Keratinocyte (primary cell): Measurements from ENCODE around the gene HMGN4.

Experiments
- EZH2 ChIP-seq: IDR thresholded peaks from one replicate; pipeline ENCODE4 v1.6.1; 2012; ENCODE audit warnings: inconsistent platforms, mild to moderate bottlenecking, low read length, moderate library complexity
- TF ChIP-seq, protein P1 (sequence below), 3 experiments: IDR thresholded peaks in 1 of 3; conservative IDR thresholded peaks in 1 of 3; optimal IDR thresholded peaks in 1 of 3; 2 replicates in 2 of 3; 3 replicates in 1 of 3; pipeline versions ENCODE3 to v1.5.1; 2011; ENCODE audit warnings: low read length in 3 of 3, mild to moderate bottlenecking in 3 of 3, moderate library complexity in 2 of 3, control low read depth in 1 of 3, inconsistent platforms in 1 of 3; ENCODE audit not compliant: insufficient read depth in 2 of 3; ENCODE audit errors: extremely low read depth in 1 of 3

DNA sequence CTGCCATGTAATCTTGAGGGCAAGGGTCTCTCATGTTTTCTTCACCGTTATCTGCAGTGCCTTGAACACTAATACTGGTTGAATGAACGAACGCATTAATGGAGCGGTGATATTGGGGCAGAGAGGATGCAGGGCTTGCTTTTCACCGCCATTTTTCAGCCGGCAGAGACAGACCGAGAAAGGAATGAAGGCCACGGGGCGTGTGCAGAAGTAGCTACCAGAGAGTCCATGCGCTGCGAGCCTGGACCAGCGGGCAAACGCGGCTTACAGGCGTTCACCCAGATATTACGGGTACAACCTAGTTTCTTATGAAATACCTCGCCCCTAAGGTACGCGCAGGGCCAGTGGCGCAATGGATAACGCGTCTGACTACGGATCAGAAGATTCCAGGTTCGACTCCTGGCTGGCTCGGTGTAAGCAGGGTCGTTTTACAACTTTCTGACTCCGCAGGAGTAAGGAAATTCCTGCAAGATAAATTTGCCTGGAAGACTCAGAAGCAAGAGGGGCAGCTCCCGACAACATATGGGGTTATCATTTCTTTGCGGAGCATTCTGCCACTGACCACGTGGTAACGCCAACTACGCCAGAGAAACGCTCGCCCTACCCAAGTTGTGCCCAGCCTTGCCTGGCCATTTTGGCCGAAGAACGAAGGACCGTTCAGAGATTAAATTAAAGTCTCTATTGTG, 863 bp upstream of the HMGN4 start:
- TF ChIP-seq, protein P1, sequence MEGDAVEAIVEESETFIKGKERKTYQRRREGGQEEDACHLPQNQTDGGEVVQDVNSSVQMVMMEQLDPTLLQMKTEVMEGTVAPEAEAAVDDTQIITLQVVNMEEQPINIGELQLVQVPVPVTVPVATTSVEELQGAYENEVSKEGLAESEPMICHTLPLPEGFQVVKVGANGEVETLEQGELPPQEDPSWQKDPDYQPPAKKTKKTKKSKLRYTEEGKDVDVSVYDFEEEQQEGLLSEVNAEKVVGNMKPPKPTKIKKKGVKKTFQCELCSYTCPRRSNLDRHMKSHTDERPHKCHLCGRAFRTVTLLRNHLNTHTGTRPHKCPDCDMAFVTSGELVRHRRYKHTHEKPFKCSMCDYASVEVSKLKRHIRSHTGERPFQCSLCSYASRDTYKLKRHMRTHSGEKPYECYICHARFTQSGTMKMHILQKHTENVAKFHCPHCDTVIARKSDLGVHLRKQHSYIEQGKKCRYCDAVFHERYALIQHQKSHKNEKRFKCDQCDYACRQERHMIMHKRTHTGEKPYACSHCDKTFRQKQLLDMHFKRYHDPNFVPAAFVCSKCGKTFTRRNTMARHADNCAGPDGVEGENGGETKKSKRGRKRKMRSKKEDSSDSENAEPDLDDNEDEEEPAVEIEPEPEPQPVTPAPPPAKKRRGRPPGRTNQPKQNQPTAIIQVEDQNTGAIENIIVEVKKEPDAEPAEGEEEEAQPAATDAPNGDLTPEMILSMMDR (optimal IDR thresholded peaks at IDR 0.05 in 1 of 3, IDR thresholded peaks at IDR 0.05 in 1 of 3, conservative IDR thresholded peaks at IDR 0.05 in 1 of 3; ENCODE audit: extremely low read depth in 1 of 3, insufficient read depth in 2 of 3, low read length in 3 of 3): no peak
- no peak for TF ChIP-seq EZH2
